Myocyte (in vitro differentiated cells): ENCODE data around the gene CDC37. TPM values are rescaled to one million over a fixed set of nuclear protein-coding genes. Genes with fewer than 3 reads are reported as not detected.

Experiments used
- DNase-seq: peaks from one replicate; pipeline ENCODE4 v3.0.0-alpha.2; 2012; ENCODE audit warnings: low read depth
- polyA plus RNA-seq: library from polyadenylated mRNA; unstranded; fragments of >200 nt; gene quantifications from one replicate; pipeline ENCODE4 v1.2.1, GENCODE V29; 2012; ENCODE audit warnings: missing spikeins
- total RNA-seq: library from RNA; depleted of rRNA; stranded (reverse); fragments of >200 nt; gene quantifications from 2 replicates; pipeline ENCODE4 v1.2.3, GENCODE V29; 2014

The CDC37 gene
- 200 and 201 TPM in 2 replicates for total RNA-seq
- 230 TPM for polyA plus RNA-seq

GRCh38 chr19:10403137-10404021 is at the start of gene CDC37:
Gene CDC37 (minus strand): TSS chr19:10403542. CDS start chr19:10403479, 63 bp downstream.
- DNase-seq, result peak; percentile 96

GRCh38 chr19:10450853-10451609 is 47.7 kb upstream of the CDC37 start:
- DNase-seq, result no peak

- no peak for DNase-seq
Observed at GRCh38 chr19:10450191-10450852, 47.0 kb upstream of the CDC37 start.

- DNase-seq, result no peak
Observed at GRCh38 chr19:10449037-10449436, 45.7 kb upstream of the CDC37 start.

GRCh38 chr19:10442698-10443097 is 39.4 kb upstream of the CDC37 start:
- no peak for DNase-seq

GRCh38 chr19:10439588-10439987 is 36.2 kb upstream of the CDC37 start:
- peak; percentile 30 for DNase-seq

- DNase-seq, result no peak
Observed at GRCh38 chr19:10433131-10433536, 29.8 kb upstream of the CDC37 start.

GRCh38 chr19:10432736-10433130 is 29.4 kb upstream of the CDC37 start:
- DNase-seq, result no peak

- DNase-seq, result peak; percentile 19
Observed at GRCh38 chr19:10431943-10432735, 28.8 kb upstream of the CDC37 start.

GRCh38 chr19:10431254-10431942 is 28.1 kb upstream of the CDC37 start:
- DNase-seq, result no peak

- peak; percentile 16 for DNase-seq
Observed at GRCh38 chr19:10430505-10431253, 27.3 kb upstream of the CDC37 start.

- DNase-seq, result no peak
Observed at GRCh38 chr19:10428996-10429381, 25.6 kb upstream of the CDC37 start.

GRCh38 chr19:10427169-10427568 is 23.8 kb upstream of the CDC37 start:
- no peak for DNase-seq

GRCh38 chr19:10424011-10424637 is 20.8 kb upstream of the CDC37 start:
- peak; percentile 78 for DNase-seq

GRCh38 chr19:10422846-10423245 is 19.5 kb upstream of the CDC37 start:
- DNase-seq, result no peak

- no peak for DNase-seq
Observed at GRCh38 chr19:10422046-10422461, 18.7 kb upstream of the CDC37 start.

GRCh38 chr19:10421240-10422045 is 18.1 kb upstream of the CDC37 start:
- DNase-seq, result no peak
